HepG2 (cell line): ENCODE measurements around the gene ADAT3. TPM values are rescaled to one million over a fixed set of nuclear protein-coding genes. Genes with fewer than 3 reads are reported as not detected.

Source experiments
- ELF1 ChIP-seq: sonication (generic); formaldehyde crosslinking; IDR thresholded peaks from 2 replicates; pipeline ENCODE4 v1.4.0; 2020; ENCODE audit warnings: missing genetic modification reagents
- FOSL1 ChIP-seq: sonication (generic); formaldehyde crosslinking; IDR thresholded peaks from 2 replicates; pipeline ENCODE4 v1.9.0; 2021; ENCODE audit warnings: missing genetic modification reagents, borderline replicate concordance
- HNF1A ChIP-seq, 2 experiments: sonication (generic) in 1 of 2; formaldehyde crosslinking in 1 of 2; IDR thresholded peaks; 2 replicates each; pipeline versions ENCODE4 v1.4.0 to v1.6.1; 2016 to 2020; ENCODE audit warnings: borderline replicate concordance in 1 of 2, low read depth in 1 of 2, mild to moderate bottlenecking in 1 of 2, missing genetic modification reagents in 1 of 2
- KDM3A ChIP-seq: IDR thresholded peaks from 2 replicates; pipeline ENCODE4 v1.6.1; 2018; ENCODE audit warnings: low read depth, missing compliant biosample characterization
- KLF12 ChIP-seq: sonication (generic); formaldehyde crosslinking; IDR thresholded peaks from 2 replicates; pipeline ENCODE4 v1.4.0; 2020; ENCODE audit warnings: missing genetic modification reagents, borderline replicate concordance
- MED13 ChIP-seq: sonication (generic); formaldehyde crosslinking; IDR thresholded peaks from 2 replicates; pipeline ENCODE4 v1.5.0; 2020; ENCODE audit warnings: missing genetic modification reagents
- MNT ChIP-seq: fragments of 450-650 bp; IDR thresholded peaks from 2 replicates; pipeline ENCODE4 v1.6.1; 2016
- ONECUT2 ChIP-seq: sonication (generic); formaldehyde crosslinking; IDR thresholded peaks from 2 replicates; pipeline ENCODE4 v1.4.0; 2020; ENCODE audit warnings: missing genetic modification reagents
- PREB ChIP-seq: sonication (generic); formaldehyde crosslinking; IDR thresholded peaks from 2 replicates; pipeline ENCODE4 v1.4.0; 2020; ENCODE audit warnings: missing genetic modification reagents
- SMAD3 ChIP-seq: sonication (generic); formaldehyde crosslinking; IDR thresholded peaks from 2 replicates; pipeline ENCODE4 v1.4.0; 2020; ENCODE audit warnings: missing genetic modification reagents
- ZEB1 ChIP-seq: IDR thresholded peaks from 2 replicates; pipeline ENCODE4 v1.6.1; 2012; ENCODE audit warnings: mild to moderate bottlenecking, low read depth, inconsistent platforms; ENCODE audit not compliant: insufficient replicate concordance
- ZNF10 ChIP-seq: sonication (generic); formaldehyde crosslinking; IDR thresholded peaks from 2 replicates; pipeline ENCODE4 v1.4.0; 2020; ENCODE audit warnings: mild to moderate bottlenecking, low read depth, missing genetic modification reagents, borderline replicate concordance
- ZNF326 ChIP-seq: sonication (generic); formaldehyde crosslinking; IDR thresholded peaks from 2 replicates; pipeline ENCODE4 v1.4.0; 2020; ENCODE audit warnings: missing genetic modification reagents, borderline replicate concordance
- ZNF383 ChIP-seq: sonication (generic); formaldehyde crosslinking; IDR thresholded peaks from 2 replicates; pipeline ENCODE4 v1.4.0; 2020; ENCODE audit warnings: missing genetic modification reagents, mild to moderate bottlenecking, borderline replicate concordance
- ZNF512 ChIP-seq: sonication (generic); formaldehyde crosslinking; IDR thresholded peaks from 2 replicates; pipeline ENCODE4 v1.4.0; 2020; ENCODE audit warnings: mild to moderate bottlenecking, missing genetic modification reagents
- ZNF549 ChIP-seq: sonication (generic); formaldehyde crosslinking; IDR thresholded peaks from 2 replicates; pipeline ENCODE4 v1.5.0; 2020; ENCODE audit warnings: missing genetic modification reagents
- ZNF550 ChIP-seq: sonication (generic); formaldehyde crosslinking; IDR thresholded peaks from 2 replicates; pipeline ENCODE4 v1.4.0; 2020; ENCODE audit warnings: mild to moderate bottlenecking, missing genetic modification reagents, borderline replicate concordance
- ZNF557 ChIP-seq: sonication (generic); formaldehyde crosslinking; IDR thresholded peaks from 2 replicates; pipeline ENCODE4 v1.4.0; 2020; ENCODE audit warnings: missing genetic modification reagents
- ZNF558 ChIP-seq: sonication (generic); formaldehyde crosslinking; IDR thresholded peaks from 2 replicates; pipeline ENCODE4 v1.9.0; 2022; ENCODE audit warnings: mild to moderate bottlenecking, missing genetic modification reagents, borderline replicate concordance
- ZNF567 ChIP-seq: sonication (generic); formaldehyde crosslinking; IDR thresholded peaks from 2 replicates; pipeline ENCODE4 v1.8.1; 2023; ENCODE audit warnings: mild to moderate bottlenecking, missing genetic modification reagents, borderline replicate concordance
- polyA plus RNA-seq, 8 experiments: library from polyadenylated mRNA; depleted of rRNA in 3 of 8; stranded (reverse) in 7 of 8; unstranded in 1 of 8; fragments of >200 nt; fragmentation: Illumina TruSeq in 4 of 8; extraction: Trizol in 4 of 8; gene quantifications; 2 replicates each; pipeline versions ENCODE4 v1.2.1 to v1.2.3, GENCODE V29; 2011 to 2016; ENCODE audit warnings: low read depth in 4 of 8, missing spikeins in 1 of 8, mixed read lengths in 1 of 8; ENCODE audit not compliant: insufficient read depth in 1 of 8
- total RNA-seq, 5 experiments: library from RNA; depleted of rRNA; stranded (reverse); fragments of >200 nt; fragmentation: Illumina TruSeq; extraction: Trizol; gene quantifications; 2 replicates each; pipeline ENCODE4 v1.2.3, GENCODE V29; 2016; ENCODE audit warnings: low read depth in 1 of 5

Gene ADAT3
- total and polyA plus RNA-seq, 2 of the 13 experiments (the other 11 are each of a cell fraction or from before 2014, with no cell fraction given), result 0.95 to 3.5 TPM

GRCh38 chr19:1863638-1864479, 41.3 kb upstream of the ADAT3 start (continued):
- TF ChIP-seq HNF1A (IDR thresholded peaks at IDR 0.05; ENCODE audit: low read depth) (no peak), HNF1A (CRISPR knock-in tag; IDR thresholded peaks at IDR 0.05; ENCODE audit: borderline replicate concordance) (peak; percentile 29; the same call in 1 of the 2 replicates), ZNF512 (CRISPR knock-in tag) (no peak), FOSL1 (CRISPR knock-in tag) (no peak), ELF1 (CRISPR knock-in tag) (peak; percentile 60), MED13 (no peak), ZNF549 (CRISPR knock-in tag) (no peak), ZNF10 (CRISPR knock-in tag) (no peak), ZNF550 (CRISPR knock-in tag) (no peak), ZEB1 (no peak), SMAD3 (CRISPR knock-in tag) (no peak), ZNF557 (CRISPR knock-in tag) (no peak), ONECUT2 (CRISPR knock-in tag) (no peak), ZNF567 (no peak; the same call in 1 of the 2 replicates), KDM3A (no peak), PREB (CRISPR knock-in tag) (no peak), KLF12 (no peak), ZNF383 (CRISPR knock-in tag) (no peak), ZNF326 (CRISPR knock-in tag) (no peak), MNT (peak; percentile 98), ZNF558 (CRISPR knock-in tag) (peak; percentile 95)
